K562 (cell line): ENCODE data around the gene GNAT1. TPM values are rescaled to one million over a fixed set of nuclear protein-coding genes. Genes with fewer than 3 reads are reported as not detected.

Experiments used
- polyA plus RNA-seq, 8 experiments: library from polyadenylated mRNA; depleted of rRNA in 4 of 8; stranded (reverse) in 5 of 8; unstranded in 3 of 8; fragments of >200 nt; fragmentation: Nextera tagmentation in 2 of 8; fragmentation: Illumina TruSeq in 1 of 8; extraction: Ambion mirVana in 2 of 8; extraction: Trizol in 1 of 8; gene quantifications; 2 replicates each; pipeline versions ENCODE4 v1.2.1 to v1.2.3, GENCODE V29; 2011 to 2014; ENCODE audit warnings: inconsistent platforms in 1 of 8, missing spikeins in 1 of 8
- total RNA-seq, 7 experiments: library from RNA; depleted of rRNA in 6 of 7; stranded (reverse); fragments of >200 nt in 6 of 7; fragmentation: Illumina TruSeq in 2 of 7; extraction: Trizol in 2 of 7; gene quantifications; 2 replicates each; pipeline versions ENCODE4 v1.2.1 to v1.2.3, GENCODE V29; 2011 to 2021; ENCODE audit warnings: low replicate concordance in 1 of 7
- TF ChIP-seq, protein P1 (sequence below): fragments of 450-650 bp; IDR thresholded peaks from 2 replicates; pipeline ENCODE4 v1.6.1; 2016; ENCODE audit warnings: mild to moderate bottlenecking, moderate library complexity

Gene GNAT1
- total and polyA plus RNA-seq, 9 of the 15 experiments (the other 6 are each of a cell fraction or from before 2014, with no cell fraction given) = not detected

DNA sequence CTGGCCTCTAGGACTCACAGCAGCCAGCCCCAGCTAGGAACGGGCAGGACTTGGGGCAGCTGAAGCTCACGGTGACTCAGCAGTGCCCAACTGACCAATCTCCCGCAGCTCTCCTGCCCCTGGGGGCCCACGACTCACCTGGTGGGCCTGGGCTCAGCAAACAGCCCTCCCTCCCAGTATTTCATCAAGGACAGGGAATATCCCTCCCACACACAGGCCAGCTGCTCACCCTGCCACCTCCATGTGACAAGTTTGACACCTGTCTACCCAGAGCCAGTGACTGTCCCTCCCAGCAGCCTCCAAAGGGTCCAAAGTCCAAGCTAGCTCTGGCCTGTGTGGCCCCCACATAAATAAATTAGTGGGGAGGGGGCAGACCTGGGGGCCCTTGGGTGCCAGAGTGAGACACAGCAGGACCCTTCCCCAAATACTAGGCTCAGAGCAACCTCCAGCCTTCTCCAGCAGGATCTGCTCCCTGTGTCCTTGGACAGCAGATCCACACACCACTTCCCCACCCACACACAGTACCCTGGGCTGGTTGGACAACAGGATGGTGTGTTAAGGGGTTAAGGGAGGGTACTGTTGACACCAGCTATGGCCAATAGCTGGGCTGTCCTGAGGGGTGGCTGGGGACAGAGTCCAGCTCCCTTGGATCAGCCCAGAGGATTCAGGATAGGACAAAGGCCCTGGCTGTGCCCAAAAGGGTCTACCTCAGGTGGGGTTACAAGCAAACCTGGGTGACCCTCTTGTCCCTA is 4.3 kb downstream of the GNAT1 start (continued):
- TF ChIP-seq, protein P1, sequence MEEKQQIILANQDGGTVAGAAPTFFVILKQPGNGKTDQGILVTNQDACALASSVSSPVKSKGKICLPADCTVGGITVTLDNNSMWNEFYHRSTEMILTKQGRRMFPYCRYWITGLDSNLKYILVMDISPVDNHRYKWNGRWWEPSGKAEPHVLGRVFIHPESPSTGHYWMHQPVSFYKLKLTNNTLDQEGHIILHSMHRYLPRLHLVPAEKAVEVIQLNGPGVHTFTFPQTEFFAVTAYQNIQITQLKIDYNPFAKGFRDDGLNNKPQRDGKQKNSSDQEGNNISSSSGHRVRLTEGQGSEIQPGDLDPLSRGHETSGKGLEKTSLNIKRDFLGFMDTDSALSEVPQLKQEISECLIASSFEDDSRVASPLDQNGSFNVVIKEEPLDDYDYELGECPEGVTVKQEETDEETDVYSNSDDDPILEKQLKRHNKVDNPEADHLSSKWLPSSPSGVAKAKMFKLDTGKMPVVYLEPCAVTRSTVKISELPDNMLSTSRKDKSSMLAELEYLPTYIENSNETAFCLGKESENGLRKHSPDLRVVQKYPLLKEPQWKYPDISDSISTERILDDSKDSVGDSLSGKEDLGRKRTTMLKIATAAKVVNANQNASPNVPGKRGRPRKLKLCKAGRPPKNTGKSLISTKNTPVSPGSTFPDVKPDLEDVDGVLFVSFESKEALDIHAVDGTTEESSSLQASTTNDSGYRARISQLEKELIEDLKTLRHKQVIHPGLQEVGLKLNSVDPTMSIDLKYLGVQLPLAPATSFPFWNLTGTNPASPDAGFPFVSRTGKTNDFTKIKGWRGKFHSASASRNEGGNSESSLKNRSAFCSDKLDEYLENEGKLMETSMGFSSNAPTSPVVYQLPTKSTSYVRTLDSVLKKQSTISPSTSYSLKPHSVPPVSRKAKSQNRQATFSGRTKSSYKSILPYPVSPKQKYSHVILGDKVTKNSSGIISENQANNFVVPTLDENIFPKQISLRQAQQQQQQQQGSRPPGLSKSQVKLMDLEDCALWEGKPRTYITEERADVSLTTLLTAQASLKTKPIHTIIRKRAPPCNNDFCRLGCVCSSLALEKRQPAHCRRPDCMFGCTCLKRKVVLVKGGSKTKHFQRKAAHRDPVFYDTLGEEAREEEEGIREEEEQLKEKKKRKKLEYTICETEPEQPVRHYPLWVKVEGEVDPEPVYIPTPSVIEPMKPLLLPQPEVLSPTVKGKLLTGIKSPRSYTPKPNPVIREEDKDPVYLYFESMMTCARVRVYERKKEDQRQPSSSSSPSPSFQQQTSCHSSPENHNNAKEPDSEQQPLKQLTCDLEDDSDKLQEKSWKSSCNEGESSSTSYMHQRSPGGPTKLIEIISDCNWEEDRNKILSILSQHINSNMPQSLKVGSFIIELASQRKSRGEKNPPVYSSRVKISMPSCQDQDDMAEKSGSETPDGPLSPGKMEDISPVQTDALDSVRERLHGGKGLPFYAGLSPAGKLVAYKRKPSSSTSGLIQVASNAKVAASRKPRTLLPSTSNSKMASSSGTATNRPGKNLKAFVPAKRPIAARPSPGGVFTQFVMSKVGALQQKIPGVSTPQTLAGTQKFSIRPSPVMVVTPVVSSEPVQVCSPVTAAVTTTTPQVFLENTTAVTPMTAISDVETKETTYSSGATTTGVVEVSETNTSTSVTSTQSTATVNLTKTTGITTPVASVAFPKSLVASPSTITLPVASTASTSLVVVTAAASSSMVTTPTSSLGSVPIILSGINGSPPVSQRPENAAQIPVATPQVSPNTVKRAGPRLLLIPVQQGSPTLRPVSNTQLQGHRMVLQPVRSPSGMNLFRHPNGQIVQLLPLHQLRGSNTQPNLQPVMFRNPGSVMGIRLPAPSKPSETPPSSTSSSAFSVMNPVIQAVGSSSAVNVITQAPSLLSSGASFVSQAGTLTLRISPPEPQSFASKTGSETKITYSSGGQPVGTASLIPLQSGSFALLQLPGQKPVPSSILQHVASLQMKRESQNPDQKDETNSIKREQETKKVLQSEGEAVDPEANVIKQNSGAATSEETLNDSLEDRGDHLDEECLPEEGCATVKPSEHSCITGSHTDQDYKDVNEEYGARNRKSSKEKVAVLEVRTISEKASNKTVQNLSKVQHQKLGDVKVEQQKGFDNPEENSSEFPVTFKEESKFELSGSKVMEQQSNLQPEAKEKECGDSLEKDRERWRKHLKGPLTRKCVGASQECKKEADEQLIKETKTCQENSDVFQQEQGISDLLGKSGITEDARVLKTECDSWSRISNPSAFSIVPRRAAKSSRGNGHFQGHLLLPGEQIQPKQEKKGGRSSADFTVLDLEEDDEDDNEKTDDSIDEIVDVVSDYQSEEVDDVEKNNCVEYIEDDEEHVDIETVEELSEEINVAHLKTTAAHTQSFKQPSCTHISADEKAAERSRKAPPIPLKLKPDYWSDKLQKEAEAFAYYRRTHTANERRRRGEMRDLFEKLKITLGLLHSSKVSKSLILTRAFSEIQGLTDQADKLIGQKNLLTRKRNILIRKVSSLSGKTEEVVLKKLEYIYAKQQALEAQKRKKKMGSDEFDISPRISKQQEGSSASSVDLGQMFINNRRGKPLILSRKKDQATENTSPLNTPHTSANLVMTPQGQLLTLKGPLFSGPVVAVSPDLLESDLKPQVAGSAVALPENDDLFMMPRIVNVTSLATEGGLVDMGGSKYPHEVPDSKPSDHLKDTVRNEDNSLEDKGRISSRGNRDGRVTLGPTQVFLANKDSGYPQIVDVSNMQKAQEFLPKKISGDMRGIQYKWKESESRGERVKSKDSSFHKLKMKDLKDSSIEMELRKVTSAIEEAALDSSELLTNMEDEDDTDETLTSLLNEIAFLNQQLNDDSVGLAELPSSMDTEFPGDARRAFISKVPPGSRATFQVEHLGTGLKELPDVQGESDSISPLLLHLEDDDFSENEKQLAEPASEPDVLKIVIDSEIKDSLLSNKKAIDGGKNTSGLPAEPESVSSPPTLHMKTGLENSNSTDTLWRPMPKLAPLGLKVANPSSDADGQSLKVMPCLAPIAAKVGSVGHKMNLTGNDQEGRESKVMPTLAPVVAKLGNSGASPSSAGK = peak; percentile 31; the same call in 1 of the 2 replicates
- TF ChIP-seq, all 486 proteins: peak for 2
